OCI-LY3 (cell line): Measurements from ENCODE around the gene ZNF32.

Experiments
- H2AFZ ChIP-seq: fragments of 200-600, 300-600 bp; shearing (Covaris generic); 2 replicates; pipeline ENCODE4 v1.6.0; 2014; ENCODE audit warnings: antibody characterized with exemption, low read depth, low read length
- H3K27ac ChIP-seq: fragments of 200-600, 300-600 bp; sonication (generic); 2 replicates; pipeline ENCODE4 v1.5.1; 2014; ENCODE audit warnings: mild to moderate bottlenecking, low read length, moderate library complexity, mixed read lengths
- H3K27me3 ChIP-seq: fragments of 200-600, 300-600 bp; sonication (generic); 2 replicates; pipeline ENCODE4 v1.6.1; 2014; ENCODE audit warnings: low read depth, low read length, mixed read lengths
- H3K36me3 ChIP-seq: fragments of 200-600, 300-600 bp; sonication (generic); replicated peaks from 2 replicates; pipeline ENCODE3; 2014; ENCODE audit warnings: low read depth, low read length, mixed read lengths
- H3K4me1 ChIP-seq: fragments of 300-600, 200-600 bp; sonication (generic); 2 replicates; pipeline ENCODE4 v1.6.1; 2014; ENCODE audit warnings: low read length, mixed read lengths
- H3K4me2 ChIP-seq: fragments of 200-600, 300-600 bp; sonication (generic); 2 replicates; pipeline ENCODE4 v1.6.1; 2014; ENCODE audit warnings: low read length, mixed read lengths
- H3K4me3 ChIP-seq: fragments of 300-600, 200-600 bp; sonication (generic); 2 replicates; pipeline ENCODE4 v1.5.1; 2014; ENCODE audit warnings: antibody characterized with exemption, mild to moderate bottlenecking, low read length, moderate library complexity
- H3K79me2 ChIP-seq: fragments of 300-600, 200-600 bp; shearing (Covaris generic); 2 replicates; pipeline ENCODE4 v1.6.1; 2014; ENCODE audit warnings: mild to moderate bottlenecking, low read length, mixed read lengths
- H3K9ac ChIP-seq: fragments of 300-600, 200-600 bp; shearing (Covaris generic); 2 replicates; pipeline ENCODE4 v1.6.0; 2014; ENCODE audit warnings: mild to moderate bottlenecking, low read length, moderate library complexity
- H3K9me3 ChIP-seq: fragments of 200-600, 300-600 bp; shearing (Covaris generic); 2 replicates; pipeline ENCODE4 v1.6.1; 2014; ENCODE audit warnings: low read length, mixed read lengths; ENCODE audit not compliant: insufficient read depth
- H4K20me1 ChIP-seq: fragments of 200-600, 300-600 bp; sonication (generic); 2 replicates; pipeline ENCODE4 v1.6.1; 2016; ENCODE audit warnings: low read length, mixed read lengths; ENCODE audit not compliant: insufficient read depth
- CTCF ChIP-seq: fragments of 200-600, 300-600 bp; sonication (generic); IDR thresholded peaks from 2 replicates; pipeline ENCODE4 v1.5.1; 2014; ENCODE audit warnings: antibody characterized with exemption, low read length, low read depth
- EZH2phosphoT487 ChIP-seq: fragments of 200-600 bp; shearing (Covaris generic); IDR thresholded peaks from 2 replicates; pipeline ENCODE4 v1.6.1; 2018; ENCODE audit warnings: antibody characterized with exemption, mixed run types, low read depth

The ZNF32 gene

GRCh38 chr10:43688348-43688892, 39.7 kb upstream of the ZNF32 start:
- no peak for TF ChIP-seq CTCF
- TF ChIP-seq EZH2phosphoT487, result no peak

GRCh38 chr10:43687373-43687772, 38.7 kb upstream of the ZNF32 start:
- Histone ChIP-seq H3K4me1 (no peaks in the 10 kb centered on the region), H3K9me3 (no peaks in the 10 kb centered on the region), H2AFZ (no peak overlapping the region), H3K27me3 (no peaks in the 10 kb centered on the region; the same call in 1 of the 2 replicates), H3K4me2 (no peak overlapping the region), H4K20me1 (no peaks in the 10 kb centered on the region), H3K27ac (no peak overlapping the region), H3K79me2 (no peaks in the 10 kb centered on the region), H3K9ac (no peak overlapping the region), H3K4me3 (no peak overlapping the region), H3K36me3 (no peaks in the 10 kb centered on the region)
- TF ChIP-seq CTCF, result no peak
- TF ChIP-seq EZH2phosphoT487, result no peak

More at GRCh38 chr10:43688348-43688892, 39.7 kb upstream of the ZNF32 start:
- Histone ChIP-seq H3K79me2 (no peaks in the 10 kb centered on the region), H3K4me2 (no peak overlapping the region), H4K20me1 (no peaks in the 10 kb centered on the region), H3K9me3 (no peaks in the 10 kb centered on the region), H3K9ac (no peak overlapping the region), H3K4me3 (no peak overlapping the region), H3K27ac (no peak overlapping the region), H2AFZ (no peak overlapping the region), H3K27me3 (no peaks in the 10 kb centered on the region; the same call in 1 of the 2 replicates), H3K36me3 (no peaks in the 10 kb centered on the region), H3K4me1 (no peaks in the 10 kb centered on the region)

- TF ChIP-seq CTCF (no peak), EZH2phosphoT487 (no peak)
- H2AFZ ChIP-seq, result no peak overlapping the region
- no peaks in the 10 kb centered on the region for H3K9me3 ChIP-seq
- H3K79me2 ChIP-seq, result no peaks in the 10 kb centered on the region
- no peaks in the 10 kb centered on the region; the same call in 1 of the 2 replicates for H3K27me3 ChIP-seq
- H3K4me2 ChIP-seq, result no peak overlapping the region
- no peaks in the 10 kb centered on the region for H4K20me1 ChIP-seq
- H3K27ac ChIP-seq, result no peak overlapping the region
- H3K4me3 ChIP-seq, result no peak overlapping the region
- no peaks in the 10 kb centered on the region for H3K4me1 ChIP-seq
- H3K36me3 ChIP-seq, result no peaks in the 10 kb centered on the region
- no peak overlapping the region for H3K9ac ChIP-seq
These were observed 37.7 kb upstream of the ZNF32 start for GRCh38 chr10:43686414-43686813.

- no peaks in the 10 kb centered on the region for H3K4me1 ChIP-seq
- no peaks in the 10 kb centered on the region for H3K36me3 ChIP-seq
- no peaks in the 10 kb centered on the region for H4K20me1 ChIP-seq
- no peak overlapping the region for H2AFZ ChIP-seq
- no peak overlapping the region for H3K27ac ChIP-seq
- no peak overlapping the region for H3K4me3 ChIP-seq
- H3K27me3 ChIP-seq, result no peaks in the 10 kb centered on the region; the same call in 1 of the 2 replicates
- H3K79me2 ChIP-seq, result no peaks in the 10 kb centered on the region
- H3K9ac ChIP-seq, result no peak overlapping the region
- H3K4me2 ChIP-seq, result no peak overlapping the region
- H3K9me3 ChIP-seq, result no peaks in the 10 kb centered on the region
- TF ChIP-seq EZH2phosphoT487 (no peak), CTCF (no peak)
These were observed 37.1 kb upstream of the ZNF32 start for GRCh38 chr10:43685744-43686143.
